ENCODE data around the gene PMM1.

DNA sequence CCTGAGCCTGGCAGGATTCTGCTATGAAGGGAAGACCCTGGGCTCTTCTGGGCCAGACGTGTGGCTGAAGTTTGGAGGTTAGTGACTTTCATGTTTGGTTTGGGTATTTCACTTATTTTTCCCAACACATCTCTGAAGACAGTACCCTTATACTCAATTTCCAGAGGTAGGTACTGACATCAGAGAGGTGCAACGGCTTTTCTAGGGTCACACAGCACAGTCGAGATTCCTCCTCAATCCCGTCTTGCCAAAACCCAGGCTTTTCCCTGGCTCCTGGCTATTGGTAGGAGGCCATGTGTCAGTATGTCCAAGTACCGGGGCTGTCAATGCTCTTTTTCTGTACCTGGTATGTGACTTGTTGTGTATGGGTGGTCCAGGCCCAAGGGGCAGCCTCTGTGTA is 6.1 kb upstream of the PMM1 start:
- TF ChIP-seq, protein P1, sequence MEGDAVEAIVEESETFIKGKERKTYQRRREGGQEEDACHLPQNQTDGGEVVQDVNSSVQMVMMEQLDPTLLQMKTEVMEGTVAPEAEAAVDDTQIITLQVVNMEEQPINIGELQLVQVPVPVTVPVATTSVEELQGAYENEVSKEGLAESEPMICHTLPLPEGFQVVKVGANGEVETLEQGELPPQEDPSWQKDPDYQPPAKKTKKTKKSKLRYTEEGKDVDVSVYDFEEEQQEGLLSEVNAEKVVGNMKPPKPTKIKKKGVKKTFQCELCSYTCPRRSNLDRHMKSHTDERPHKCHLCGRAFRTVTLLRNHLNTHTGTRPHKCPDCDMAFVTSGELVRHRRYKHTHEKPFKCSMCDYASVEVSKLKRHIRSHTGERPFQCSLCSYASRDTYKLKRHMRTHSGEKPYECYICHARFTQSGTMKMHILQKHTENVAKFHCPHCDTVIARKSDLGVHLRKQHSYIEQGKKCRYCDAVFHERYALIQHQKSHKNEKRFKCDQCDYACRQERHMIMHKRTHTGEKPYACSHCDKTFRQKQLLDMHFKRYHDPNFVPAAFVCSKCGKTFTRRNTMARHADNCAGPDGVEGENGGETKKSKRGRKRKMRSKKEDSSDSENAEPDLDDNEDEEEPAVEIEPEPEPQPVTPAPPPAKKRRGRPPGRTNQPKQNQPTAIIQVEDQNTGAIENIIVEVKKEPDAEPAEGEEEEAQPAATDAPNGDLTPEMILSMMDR (IDR thresholded peaks at IDR 0.05): no peak
- TF ChIP-seq EP300 (IDR thresholded peaks at IDR 0.05): no peak
